ENCODE data around the gene ZBTB25.

GRCh38 chr14:64421166-64421565, 82.5 kb downstream of the ZBTB25 start:
- TF ChIP-seq CTCF (IDR thresholded peaks at IDR 0.05; ENCODE audit: low read length) (no peak), EZH2 (IDR thresholded peaks at IDR 0.05; ENCODE audit: borderline replicate concordance, low read length) (no peak)

Data from OCI-LY1 (cell line).